Umbilical cord (tissue), 2 donors: ENCODE results near the gene C20orf144. TPM values are rescaled to one million over a fixed set of nuclear protein-coding genes. Genes with fewer than 3 reads are reported as not detected.

Source experiments
- DNase-seq: peaks from one replicate; pipeline ENCODE4 v3.0.0-alpha.2; 2015; ENCODE audit warnings: low spot score
- total RNA-seq: library from RNA; depleted of rRNA; stranded (reverse); fragments of >200 nt; gene quantifications from one replicate; pipeline ENCODE4 v1.2.3, GENCODE V29; 2014; ENCODE audit warnings: low replicate concordance; ENCODE audit not compliant: insufficient read depth

Gene C20orf144
- total RNA-seq, 1 donor from 2014 or later: not detected

DNA sequence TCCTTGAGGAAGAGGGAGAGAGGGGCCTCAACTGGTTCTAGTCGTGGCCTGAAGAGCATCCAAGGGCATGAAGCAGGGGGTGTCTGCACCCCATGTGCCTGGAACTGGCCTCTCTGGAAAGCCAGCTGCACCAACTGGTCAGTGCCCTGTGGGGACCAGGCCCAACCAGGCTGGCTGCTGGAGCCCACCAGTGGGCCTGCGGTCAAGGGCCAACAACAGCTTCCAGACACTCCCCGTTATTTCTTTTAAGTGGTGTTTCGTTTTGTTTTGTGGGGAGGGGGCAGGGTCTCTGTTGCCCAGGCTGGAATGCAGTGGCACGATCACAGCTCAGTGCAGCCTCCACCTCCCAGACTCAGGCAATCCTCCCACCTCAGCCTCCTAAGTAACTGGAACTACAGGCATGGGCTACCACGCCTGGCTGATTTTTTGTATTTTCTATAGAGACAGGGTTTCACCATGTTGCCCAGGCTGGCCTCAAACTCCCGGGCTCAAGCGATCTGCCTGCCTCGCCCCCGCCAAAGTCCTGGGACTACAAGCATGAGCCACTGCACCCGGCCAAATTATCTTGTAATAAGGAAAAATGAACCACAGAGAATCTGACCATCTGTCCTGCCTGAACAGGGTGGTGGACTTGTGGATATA is 11.9 kb upstream of the C20orf144 start:
- no peak for DNase-seq

GRCh38 chr20:33650753-33651561 is 11.2 kb upstream of the C20orf144 start:
- peak; percentile 61 for DNase-seq

- DNase-seq: no peak
Measured at GRCh38 chr20:33651562-33652048, 10.5 kb upstream of the C20orf144 start.

DNA sequence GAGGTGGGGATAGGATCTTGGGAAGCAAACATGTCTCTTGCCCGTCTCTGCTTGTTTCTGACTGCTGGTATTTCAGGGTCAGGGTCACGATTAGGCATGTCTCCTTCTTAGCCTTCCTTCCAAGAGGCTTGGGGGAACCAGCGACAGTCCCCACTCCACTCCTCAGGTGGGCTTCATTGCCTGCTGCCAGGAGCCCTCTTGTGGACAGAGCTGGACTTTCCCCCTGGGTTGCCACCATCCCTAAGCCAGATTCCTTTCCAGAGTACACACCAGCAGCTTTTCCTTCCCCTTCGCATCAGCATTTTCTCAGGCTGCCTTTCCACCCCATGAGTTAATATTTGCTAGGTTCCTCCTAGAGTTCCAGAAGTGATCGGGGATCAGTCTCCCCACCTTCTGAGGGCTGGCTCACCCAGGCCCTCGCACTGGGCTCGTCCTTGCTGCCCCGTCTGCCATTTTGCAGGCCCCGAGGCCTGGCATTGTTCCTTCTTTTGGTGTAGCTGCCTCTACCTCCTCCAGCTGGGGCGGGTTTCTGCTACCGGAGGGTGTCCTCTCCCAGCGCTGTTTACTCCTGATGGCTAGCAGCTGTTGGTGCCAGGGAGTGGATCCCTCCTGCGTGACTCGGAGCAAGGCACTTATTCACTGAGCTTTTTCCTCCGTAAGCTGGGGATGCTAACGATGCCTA is 8.8 kb upstream of the C20orf144 start:
- peak; percentile 72 for DNase-seq

- DNase-seq: no peak
Measured at GRCh38 chr20:33653900-33654596, 8.1 kb upstream of the C20orf144 start.

GRCh38 chr20:33654680-33655161 is 7.4 kb upstream of the C20orf144 start:
- no peak for DNase-seq

DNA sequence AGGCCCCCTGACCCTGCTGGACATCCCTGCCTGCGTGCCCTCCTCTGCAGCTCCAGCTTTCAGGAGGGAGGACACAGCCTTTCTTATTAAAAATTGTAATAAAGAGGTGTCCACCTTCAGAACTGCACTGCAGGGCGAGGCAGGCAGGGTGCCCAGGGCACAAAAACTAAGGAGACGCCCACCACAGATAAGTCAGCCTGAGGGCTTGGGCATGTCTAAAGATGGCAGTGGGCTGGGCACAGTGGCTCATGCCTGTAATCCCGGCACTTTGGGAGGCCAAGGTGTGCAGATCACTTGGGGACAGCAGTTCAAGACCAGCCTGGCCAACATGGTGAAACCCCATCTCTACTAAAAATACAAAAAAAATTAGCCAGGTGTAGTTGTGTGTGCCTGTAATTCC is 7.0 kb upstream of the C20orf144 start:
- DNase-seq: no peak

- no peak for DNase-seq
Measured at GRCh38 chr20:33656010-33656782, 5.9 kb upstream of the C20orf144 start.

DNA sequence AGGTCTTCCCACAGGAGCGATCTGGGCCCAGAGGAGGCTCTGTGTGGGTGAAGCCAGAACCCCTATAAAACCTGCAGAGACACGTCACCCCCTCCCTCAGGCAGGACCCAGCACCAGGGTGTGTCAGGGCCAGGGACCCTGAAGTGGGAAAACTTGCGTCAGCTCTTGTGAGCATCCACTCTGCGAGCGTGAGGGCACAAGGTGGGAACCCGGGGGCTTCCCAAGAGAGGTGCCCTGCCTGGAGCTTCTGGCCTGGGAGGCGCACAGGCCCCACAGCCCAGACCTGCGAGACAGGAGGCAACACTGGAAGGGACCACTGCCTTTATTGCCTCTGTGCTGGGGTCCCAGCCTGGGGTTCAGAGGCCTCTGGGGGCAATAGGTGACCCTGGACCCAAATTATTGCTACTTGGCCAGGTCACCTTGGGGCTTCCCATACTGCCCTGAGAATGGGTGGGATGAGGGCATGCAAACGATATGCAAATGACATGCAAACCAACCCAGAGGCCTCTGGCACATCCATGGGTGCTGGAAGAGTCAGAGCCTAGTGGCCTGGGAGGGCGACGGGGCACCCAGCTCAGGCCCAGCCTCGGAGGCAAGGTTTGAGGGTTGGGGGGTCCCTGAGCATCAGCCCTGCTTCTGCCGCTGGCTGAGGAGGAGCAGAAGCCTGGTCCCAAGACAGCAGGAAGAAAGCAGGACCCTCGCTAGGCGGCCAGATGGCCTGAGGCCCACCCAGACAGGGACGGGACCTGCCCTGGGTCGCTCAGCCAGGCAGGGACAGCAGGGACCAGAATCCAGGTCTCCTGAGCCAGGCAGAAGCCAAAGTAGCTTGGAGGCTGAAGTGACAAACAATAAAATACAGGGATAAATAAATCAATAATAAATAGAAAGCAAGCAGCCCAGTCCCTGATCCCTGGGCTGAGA is 5.1 kb upstream of the C20orf144 start:
- DNase-seq: no peak

- no peak for DNase-seq
Measured at GRCh38 chr20:33657704-33658095, 4.4 kb upstream of the C20orf144 start.

DNA sequence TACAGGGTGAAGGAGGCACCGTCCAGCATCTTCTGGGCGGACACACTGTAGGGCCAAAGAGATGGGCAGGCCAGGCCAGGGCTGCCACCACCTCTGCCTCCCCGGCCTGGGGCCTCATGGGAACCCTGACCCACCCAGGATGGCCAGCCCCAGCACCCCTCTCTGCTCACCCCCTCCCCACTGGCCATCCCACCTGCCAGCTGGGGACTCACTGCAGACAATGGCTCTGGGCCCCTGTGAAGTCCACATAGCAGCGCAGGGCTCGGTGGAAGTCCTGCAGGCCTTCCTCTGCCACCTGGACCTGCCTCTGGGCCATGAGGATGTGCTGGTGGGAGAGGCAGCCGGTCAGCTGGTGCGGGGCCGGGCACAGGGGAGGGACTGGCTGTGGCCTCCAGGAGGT is 3.6 kb upstream of the C20orf144 start:
- DNase-seq: no peak

DNA sequence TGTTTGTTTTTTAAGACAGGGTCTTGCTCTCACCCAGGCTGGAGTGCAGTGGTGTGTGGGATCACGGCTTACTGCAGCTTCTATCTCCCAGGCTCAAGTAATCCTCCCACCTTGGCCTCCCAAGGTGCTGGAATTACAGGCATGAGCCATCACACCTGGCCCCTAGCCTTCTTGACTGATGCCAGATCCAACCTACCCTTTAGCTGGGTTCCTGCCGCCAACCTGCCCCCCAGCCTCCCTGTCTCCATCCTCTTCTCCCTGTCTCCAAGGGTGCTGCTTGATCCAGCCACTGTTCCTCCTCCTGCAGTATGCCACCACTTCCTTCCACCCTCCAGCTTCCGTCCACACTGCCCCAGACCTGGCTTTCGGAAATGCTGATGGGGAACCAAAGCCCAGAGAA is 3.2 kb upstream of the C20orf144 start:
- no peak for DNase-seq

DNA sequence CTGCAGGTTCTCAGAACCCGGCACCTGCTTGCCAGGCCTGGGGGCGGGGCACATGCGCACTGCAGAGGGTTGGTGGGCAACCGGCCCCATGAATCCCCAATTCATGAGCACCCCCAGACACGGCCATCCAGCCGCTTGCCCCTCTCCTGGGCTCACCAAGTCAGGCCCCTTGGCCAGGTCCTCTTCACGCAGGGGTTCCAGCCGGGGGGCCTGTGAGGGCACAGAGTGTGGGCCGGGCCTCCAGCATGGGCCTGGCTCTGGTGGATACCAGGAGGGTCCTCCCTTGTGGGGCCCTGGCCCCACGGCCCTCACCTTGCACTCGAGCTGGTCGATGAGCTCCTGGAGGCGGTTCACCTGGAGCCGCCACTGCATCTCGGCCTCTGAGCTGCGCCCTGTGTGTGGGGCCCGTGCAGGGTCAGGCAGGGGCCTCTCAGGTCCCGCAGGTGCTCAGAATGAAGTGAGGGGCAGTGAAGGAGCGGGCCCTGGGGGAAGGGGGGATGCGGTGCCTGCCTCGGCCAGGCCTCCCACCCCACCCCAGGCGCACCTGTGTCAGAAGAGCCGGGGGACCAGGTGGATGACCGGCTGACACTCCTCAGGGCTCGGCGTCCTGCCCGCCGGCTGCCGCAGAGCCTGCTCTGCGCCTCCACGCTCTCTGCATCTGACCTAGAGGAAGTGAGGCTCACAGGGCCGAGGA is 2.6 kb upstream of the C20orf144 start:
- no peak for DNase-seq

DNA sequence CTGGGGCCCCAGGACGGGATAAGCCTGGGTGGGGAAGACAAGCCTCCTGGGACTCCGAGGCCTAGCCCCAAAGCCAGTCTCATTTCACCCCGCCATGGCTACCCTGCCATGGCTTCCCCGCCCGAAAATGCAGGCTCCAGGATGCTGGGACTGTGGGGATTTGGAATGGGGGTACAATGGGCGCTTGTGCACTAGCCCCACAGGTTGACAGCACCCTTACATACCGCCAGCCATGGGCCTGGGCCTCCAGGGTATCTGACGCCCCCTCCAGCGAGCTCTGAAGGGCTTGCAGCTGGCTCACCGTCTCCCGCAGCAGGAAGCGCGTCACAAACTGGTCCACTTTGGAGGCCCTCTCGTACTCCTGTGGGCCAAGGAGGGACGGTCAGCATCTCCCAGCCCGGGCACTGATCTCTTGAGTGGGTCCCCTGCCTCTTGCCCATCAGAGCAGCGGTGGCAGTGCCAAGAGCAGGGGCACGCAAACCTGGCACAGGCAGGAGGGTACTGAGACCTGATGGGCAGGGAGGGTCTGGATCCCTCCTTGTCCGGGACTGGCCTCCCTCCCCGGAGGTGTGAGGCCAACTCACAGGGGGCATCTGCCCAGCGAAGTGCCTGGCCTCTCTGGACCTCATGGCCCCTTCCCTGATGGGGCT is 2.0 kb upstream of the C20orf144 start:
- DNase-seq: no peak

DNA sequence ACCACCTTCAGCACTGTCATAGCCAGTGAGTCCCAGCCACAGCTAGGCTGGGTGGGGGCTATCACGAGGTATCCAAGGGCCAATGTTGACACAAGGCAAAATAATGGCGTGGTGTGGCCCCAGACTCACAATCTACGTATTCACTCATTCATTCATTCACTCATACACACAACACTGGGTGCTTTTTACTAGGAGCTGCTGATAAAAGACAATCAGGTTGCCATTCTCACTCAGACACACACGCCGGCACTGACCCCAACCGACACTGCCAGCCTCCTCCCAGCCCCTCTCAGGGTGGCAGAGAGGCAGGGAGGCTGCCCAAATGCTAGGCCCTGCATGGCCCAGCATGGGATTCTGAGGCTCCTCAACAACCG is 1.5 kb upstream of the C20orf144 start:
- no peak for DNase-seq

- DNase-seq: peak; percentile 88
Measured at GRCh38 chr20:33663161-33664084, 1.3 kb downstream of the C20orf144 start.

DNA sequence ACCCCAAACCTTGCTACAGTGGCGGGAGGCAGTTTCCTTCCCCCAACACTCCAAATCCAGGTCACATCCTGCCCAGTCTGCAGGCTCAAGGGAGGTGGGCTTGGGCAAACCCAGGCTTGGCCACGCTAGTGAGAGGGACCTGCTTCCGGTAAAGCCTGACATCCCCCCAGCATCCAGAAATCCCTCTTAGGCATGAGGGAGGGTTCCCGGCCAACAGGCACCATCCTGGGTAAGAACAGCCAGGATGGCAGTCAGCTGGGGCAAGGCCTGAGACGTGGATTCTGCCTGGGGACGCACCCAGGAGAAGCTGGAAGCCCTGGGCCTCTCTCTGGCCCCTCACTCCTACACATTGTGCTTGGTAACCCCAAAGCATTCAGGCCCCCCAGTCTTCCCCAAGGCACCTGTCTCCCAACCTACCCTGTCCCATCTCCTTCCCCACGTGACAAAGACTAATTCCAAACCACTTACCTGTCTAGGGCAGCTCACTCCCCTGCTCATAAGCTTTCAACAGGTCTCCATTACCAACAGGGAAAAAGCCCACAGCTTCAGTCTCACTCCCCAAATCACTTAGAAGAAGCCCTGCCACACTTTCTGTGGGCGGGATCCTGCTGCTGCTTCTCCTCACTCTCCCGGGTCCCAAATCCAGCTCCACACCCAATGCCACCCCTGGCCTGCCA is 2.1 kb downstream of the C20orf144 start:
- DNase-seq: no peak
